Thyroid gland (tissue), 4 donors: ENCODE data around the gene OR6C76.

ENCODE experiments used
- CTCF ChIP-seq, 6 experiments: fragments of 200-600 bp in 3 of 6; fragments of 450-650 bp in 3 of 6; sonication (generic) in 3 of 6; IDR thresholded peaks; one replicate each; pipeline ENCODE4 v1.5.1; 2016 to 2019; ENCODE audit warnings: antibody characterized with exemption in 6 of 6, mild to moderate bottlenecking in 2 of 6, inconsistent platforms in 1 of 6, moderate library complexity in 1 of 6
- POLR2A ChIP-seq, 2 donors: fragments of 450-650 bp; IDR thresholded peaks; one replicate each; pipeline ENCODE4 v1.6.1; 2017; ENCODE audit warnings: antibody characterized with exemption in 2 of 2, mild to moderate bottlenecking in 2 of 2, moderate library complexity in 1 of 2

- no peak for TF ChIP-seq CTCF (IDR thresholded peaks at IDR 0.05)
- no peak for TF ChIP-seq POLR2A (IDR thresholded peaks at IDR 0.05)
Measured at GRCh38 chr12:55400229-55400628, 25.8 kb upstream of the OR6C76 start, which contains the start of gene OR6C65.
